T-helper 17 cell (primary cell): Measurements from ENCODE around the gene GBX1. TPM values are rescaled to one million over a fixed set of nuclear protein-coding genes. Genes with fewer than 3 reads are reported as not detected.

Source experiments
- ATAC-seq: fragments of 150-1000 bp; cut with Tn5 transposase; 2 replicates; pipeline ENCODE4 v1.10.0; 2021; ENCODE audit warnings: mild to moderate bottlenecking, moderate library complexity
- DNase-seq, 3 donors: peaks; one replicate each; pipeline versions ENCODE4 v3.0.0 to v3.0.0-alpha.2; 2020 to 2021
- H3K9me3 ChIP-seq: one replicate; pipeline ENCODE4 v1.7.0; 2013; ENCODE audit warnings: low read length, mild to moderate bottlenecking; ENCODE audit not compliant: control insufficient read depth, poor library complexity, severe bottlenecking
- H3K27ac Mint-ChIP-seq: one replicate; pipeline ENCODE4 v1.8.0; 2022; ENCODE audit warnings: mild to moderate bottlenecking, moderate library complexity, mixed read lengths
- H3K27me3 Mint-ChIP-seq: one replicate; pipeline ENCODE4 v1.8.0; 2022; ENCODE audit warnings: mixed read lengths
- H3K36me3 Mint-ChIP-seq: one replicate; pipeline ENCODE4 v1.8.0; 2022; ENCODE audit warnings: low read depth, mixed read lengths
- H3K4me1 Mint-ChIP-seq: one replicate; pipeline ENCODE4 v1.8.0; 2022; ENCODE audit warnings: mild to moderate bottlenecking, mixed read lengths
- H3K4me3 Mint-ChIP-seq: one replicate; pipeline ENCODE4 v1.8.0; 2022; ENCODE audit warnings: mild to moderate bottlenecking, moderate library complexity, mixed read lengths
- total RNA-seq, 4 donors: library from RNA in 2 of 4; stranded (reverse) in 2 of 4; gene quantifications; one replicate each; pipeline ENCODE4 v1.2.3 and lab custom pipeline; 2022 to 2026

The GBX1 gene
- total RNA-seq (not detected), total RNA-seq (lab: John Stamatoyannopoulos, UW) (0 reads per million in 2 donors)

- DNase-seq = no peak
- Mint-ChIP-seq H3K4me1 (peaks cover 16% of the 10 kb centered on the region), H3K36me3 (peaks cover 7% of the 10 kb centered on the region), H3K27me3 (peaks cover 33% of the 10 kb centered on the region), H3K4me3 (peak within 1 kb of the TSS; percentile 92), H3K27ac (peak within 1 kb of the TSS; percentile 9)
- ATAC-seq = peak; percentile 54
- H3K9me3 ChIP-seq = no peaks in the 10 kb centered on the region
Measured at GRCh38 chr7:151167197-151167961, at the start of gene GBX1. Gene GBX1 (minus strand): TSS chr7:151167694. CDS start chr7:151167548, 146 bp downstream.

- H3K27ac Mint-ChIP-seq = peak overlapping the region; percentile 67
- peaks cover 16% of the 10 kb centered on the region for H3K4me1 Mint-ChIP-seq
- no peaks in the 10 kb centered on the region for H3K27me3 Mint-ChIP-seq
- DNase-seq (no peak), ATAC-seq (no peak)
- no peaks in the 10 kb centered on the region for H3K9me3 ChIP-seq
- H3K36me3 Mint-ChIP-seq = peaks cover 9% of the 10 kb centered on the region
- no peak overlapping the region for H3K4me3 Mint-ChIP-seq
Measured at GRCh38 chr7:151215396-151215795, 47.9 kb upstream of the GBX1 start.

GRCh38 chr7:151213826-151214225, 46.3 kb upstream of the GBX1 start:
- DNase-seq = no peak
- no peaks in the 10 kb centered on the region for H3K27me3 Mint-ChIP-seq
- ATAC-seq = no peak
- H3K4me1 Mint-ChIP-seq = peaks cover 21% of the 10 kb centered on the region
- no peak overlapping the region for H3K4me3 Mint-ChIP-seq
- no peaks in the 10 kb centered on the region for H3K9me3 ChIP-seq
- H3K27ac Mint-ChIP-seq = peak overlapping the region; percentile 41
- peaks cover 6% of the 10 kb centered on the region for H3K36me3 Mint-ChIP-seq

- H3K27ac Mint-ChIP-seq = peak overlapping the region; percentile 41
- no peak for DNase-seq
- H3K9me3 ChIP-seq = no peaks in the 10 kb centered on the region
- no peaks in the 10 kb centered on the region for H3K27me3 Mint-ChIP-seq
- ATAC-seq = no peak
- peaks cover 28% of the 10 kb centered on the region for H3K4me1 Mint-ChIP-seq
- H3K36me3 Mint-ChIP-seq = no peaks in the 10 kb centered on the region
- no peak overlapping the region for H3K4me3 Mint-ChIP-seq
Measured at GRCh38 chr7:151212626-151213025, 45.1 kb upstream of the GBX1 start.

- no peaks in the 10 kb centered on the region for H3K9me3 ChIP-seq
- no peaks in the 10 kb centered on the region for H3K27me3 Mint-ChIP-seq
- DNase-seq = no peak
- H3K4me1 Mint-ChIP-seq = peaks cover 40% of the 10 kb centered on the region
- no peak overlapping the region for H3K4me3 Mint-ChIP-seq
- no peaks in the 10 kb centered on the region for H3K36me3 Mint-ChIP-seq
- no peak for ATAC-seq
- H3K27ac Mint-ChIP-seq = peak overlapping the region; percentile 47
Measured at GRCh38 chr7:151211155-151211772, 43.8 kb upstream of the GBX1 start.

- no peak for ATAC-seq
- Mint-ChIP-seq H3K27ac (peak within 1 kb of the TSS; percentile 96), H3K4me1 (peaks cover 47% of the 10 kb centered on the region), H3K27me3 (no peaks in the 10 kb centered on the region), H3K36me3 (no peaks in the 10 kb centered on the region), H3K4me3 (peak within 1 kb of the TSS; percentile 47)
- DNase-seq = no peak
- H3K9me3 ChIP-seq = no peaks in the 10 kb centered on the region
Measured at GRCh38 chr7:151210087-151210854, 42.8 kb upstream of the GBX1 start, which contains the start of gene H2BK1. Gene H2BK1 (minus strand): TSS chr7:151210488. CDS start chr7:151210318, 170 bp downstream.

GRCh38 chr7:151209588-151209987, 42.1 kb upstream of the GBX1 start:
- peak overlapping the region; percentile 47 for H3K4me3 Mint-ChIP-seq
- H3K27ac Mint-ChIP-seq = peak overlapping the region; percentile 96
- H3K9me3 ChIP-seq = no peaks in the 10 kb centered on the region
- peaks cover 52% of the 10 kb centered on the region for H3K4me1 Mint-ChIP-seq
- no peaks in the 10 kb centered on the region for H3K27me3 Mint-ChIP-seq
- H3K36me3 Mint-ChIP-seq = no peaks in the 10 kb centered on the region
- ATAC-seq = no peak
- DNase-seq = no peak

- Mint-ChIP-seq H3K4me3 (peak overlapping the region; percentile 12), H3K27me3 (no peaks in the 10 kb centered on the region), H3K36me3 (no peaks in the 10 kb centered on the region), H3K27ac (peak overlapping the region; percentile 96), H3K4me1 (peaks cover 53% of the 10 kb centered on the region)
- no peak for DNase-seq
- no peaks in the 10 kb centered on the region for H3K9me3 ChIP-seq
- no peak for ATAC-seq
Measured at GRCh38 chr7:151208253-151208862, 40.9 kb upstream of the GBX1 start.

- Mint-ChIP-seq H3K27ac (peak overlapping the region; percentile 96), H3K4me3 (peak overlapping the region; percentile 81), H3K27me3 (no peaks in the 10 kb centered on the region), H3K4me1 (peaks cover 53% of the 10 kb centered on the region), H3K36me3 (no peaks in the 10 kb centered on the region)
- H3K9me3 ChIP-seq = no peaks in the 10 kb centered on the region
- ATAC-seq (no peak), DNase-seq (no peak)
Measured at GRCh38 chr7:151207804-151208203, 40.3 kb upstream of the GBX1 start.

- Mint-ChIP-seq H3K27me3 (no peaks in the 10 kb centered on the region), H3K4me1 (peaks cover 53% of the 10 kb centered on the region), H3K4me3 (peak overlapping the region; percentile 81), H3K27ac (peak overlapping the region; percentile 96), H3K36me3 (no peaks in the 10 kb centered on the region)
- DNase-seq (no peak), ATAC-seq (peak; percentile 55)
- H3K9me3 ChIP-seq = no peaks in the 10 kb centered on the region
Measured at GRCh38 chr7:151207315-151207714, 39.8 kb upstream of the GBX1 start.

GRCh38 chr7:151206914-151207313, 39.4 kb upstream of the GBX1 start:
- peak in 2 of 3 donors; percentile 22 to 36 for DNase-seq
- peak; percentile 88 for ATAC-seq

GRCh38 chr7:151205730-151206129, 38.2 kb upstream of the GBX1 start:
- ATAC-seq (no peak), DNase-seq (no peak)
- H3K36me3 Mint-ChIP-seq = no peaks in the 10 kb centered on the region
- H3K9me3 ChIP-seq = no peaks in the 10 kb centered on the region
- peak overlapping the region; percentile 96 for H3K27ac Mint-ChIP-seq
- H3K27me3 Mint-ChIP-seq = no peaks in the 10 kb centered on the region
- H3K4me1 Mint-ChIP-seq = peaks cover 51% of the 10 kb centered on the region
- H3K4me3 Mint-ChIP-seq = peak overlapping the region; percentile 76

More at GRCh38 chr7:151206914-151207313, 39.4 kb upstream of the GBX1 start:
- no peaks in the 10 kb centered on the region for H3K27me3 Mint-ChIP-seq
- peaks cover 52% of the 10 kb centered on the region for H3K4me1 Mint-ChIP-seq
- peak overlapping the region; percentile 96 for H3K27ac Mint-ChIP-seq
- H3K9me3 ChIP-seq = no peaks in the 10 kb centered on the region
- peak overlapping the region; percentile 81 for H3K4me3 Mint-ChIP-seq
- H3K36me3 Mint-ChIP-seq = no peaks in the 10 kb centered on the region
